ENCODE measurements around the gene KIAA0319L. TPM values are rescaled to one million over a fixed set of nuclear protein-coding genes. Genes with fewer than 3 reads are reported as not detected.

Gene KIAA0319L
- total RNA-seq, 2 donors from 2014 or later: 109 to 124 TPM

- no peaks in the 10 kb centered on the region for H3K4me1 ChIP-seq (replicated peaks)
- intact Hi-C loops (cut with DNase I): no loop called here
- no peaks in the 10 kb centered on the region for H3K36me3 ChIP-seq
- DNase-seq (ENCODE audit: low spot score): no peak
- no peaks in the 10 kb centered on the region for H3K9me3 ChIP-seq
- TF ChIP-seq, protein P1, sequence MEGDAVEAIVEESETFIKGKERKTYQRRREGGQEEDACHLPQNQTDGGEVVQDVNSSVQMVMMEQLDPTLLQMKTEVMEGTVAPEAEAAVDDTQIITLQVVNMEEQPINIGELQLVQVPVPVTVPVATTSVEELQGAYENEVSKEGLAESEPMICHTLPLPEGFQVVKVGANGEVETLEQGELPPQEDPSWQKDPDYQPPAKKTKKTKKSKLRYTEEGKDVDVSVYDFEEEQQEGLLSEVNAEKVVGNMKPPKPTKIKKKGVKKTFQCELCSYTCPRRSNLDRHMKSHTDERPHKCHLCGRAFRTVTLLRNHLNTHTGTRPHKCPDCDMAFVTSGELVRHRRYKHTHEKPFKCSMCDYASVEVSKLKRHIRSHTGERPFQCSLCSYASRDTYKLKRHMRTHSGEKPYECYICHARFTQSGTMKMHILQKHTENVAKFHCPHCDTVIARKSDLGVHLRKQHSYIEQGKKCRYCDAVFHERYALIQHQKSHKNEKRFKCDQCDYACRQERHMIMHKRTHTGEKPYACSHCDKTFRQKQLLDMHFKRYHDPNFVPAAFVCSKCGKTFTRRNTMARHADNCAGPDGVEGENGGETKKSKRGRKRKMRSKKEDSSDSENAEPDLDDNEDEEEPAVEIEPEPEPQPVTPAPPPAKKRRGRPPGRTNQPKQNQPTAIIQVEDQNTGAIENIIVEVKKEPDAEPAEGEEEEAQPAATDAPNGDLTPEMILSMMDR (IDR thresholded peaks at IDR 0.05): no peak
- TF ChIP-seq POLR2AphosphoS5 (IDR thresholded peaks at IDR 0.05) (no peak), POLR2A (IDR thresholded peaks at IDR 0.05) (no peak)
- no peak overlapping the region for H3K27ac ChIP-seq
- no peak overlapping the region for H3K4me3 ChIP-seq
- 94% methylated on average over 3 of the region's 3 CpGs for WGBS
- H3K27me3 ChIP-seq (replicated peaks; ENCODE audit: insufficient read depth): no peaks in the 10 kb centered on the region
These were observed 158.5 kb downstream of the KIAA0319L start for GRCh38 chr1:35398739-35399138.

- TF ChIP-seq POLR2AphosphoS5 (IDR thresholded peaks at IDR 0.05) (no peak), POLR2A (IDR thresholded peaks at IDR 0.05) (no peak)
- TF ChIP-seq, protein P1 (IDR thresholded peaks at IDR 0.05): no peak
- no peak for DNase-seq (ENCODE audit: low spot score)
- Histone ChIP-seq H3K4me1 (replicated peaks) (no peaks in the 10 kb centered on the region), H3K4me3 (no peak overlapping the region), H3K36me3 (no peaks in the 10 kb centered on the region), H3K27me3 (replicated peaks; ENCODE audit: insufficient read depth) (no peaks in the 10 kb centered on the region), H3K27ac (no peak overlapping the region), H3K9me3 (no peaks in the 10 kb centered on the region)
- 94% methylated on average over 2 of the region's 2 CpGs for WGBS
- intact Hi-C loops (cut with DNase I): no loop called here
These were observed 162.8 kb downstream of the KIAA0319L start for GRCh38 chr1:35394386-35394785.

- Histone ChIP-seq H3K9me3 (no peaks in the 10 kb centered on the region), H3K4me1 (replicated peaks) (no peaks in the 10 kb centered on the region), H3K27me3 (replicated peaks; ENCODE audit: insufficient read depth) (no peaks in the 10 kb centered on the region), H3K36me3 (no peaks in the 10 kb centered on the region), H3K27ac (no peak overlapping the region), H3K4me3 (no peak overlapping the region)
- 83% methylated on average over 10 of the region's 10 CpGs for WGBS
- intact Hi-C loops (cut with DNase I): no loop called here
- DNase-seq (ENCODE audit: low spot score): no peak
- TF ChIP-seq POLR2A (IDR thresholded peaks at IDR 0.05) (no peak), POLR2AphosphoS5 (IDR thresholded peaks at IDR 0.05) (no peak)
- TF ChIP-seq, protein P1 (IDR thresholded peaks at IDR 0.05): no peak
These were observed 166.4 kb downstream of the KIAA0319L start for GRCh38 chr1:35390600-35391494.

DNA sequence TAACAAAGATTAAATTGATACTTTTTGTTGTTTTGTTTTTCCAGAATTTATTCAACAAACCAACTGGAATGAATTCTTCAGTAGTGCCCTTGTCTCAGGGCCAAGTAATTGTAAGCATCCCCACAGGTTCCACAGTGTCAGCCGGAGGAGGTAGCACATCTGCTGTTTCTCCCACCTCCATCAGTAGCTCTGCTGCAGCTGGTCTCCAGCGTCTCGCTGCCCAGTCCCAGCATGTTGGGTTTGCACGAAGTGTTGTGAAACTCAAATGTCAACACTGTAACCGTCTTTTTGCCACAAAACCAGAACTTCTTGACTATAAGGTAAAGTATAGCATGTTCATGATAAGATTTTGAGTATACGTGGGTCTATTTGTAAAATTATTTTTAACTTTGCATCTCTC is 170.2 kb downstream of the KIAA0319L start:
- Histone ChIP-seq H3K9me3 (no peaks in the 10 kb centered on the region), H3K4me1 (replicated peaks) (no peaks in the 10 kb centered on the region), H3K4me3 (no peak overlapping the region), H3K36me3 (no peaks in the 10 kb centered on the region), H3K27me3 (replicated peaks; ENCODE audit: insufficient read depth) (no peaks in the 10 kb centered on the region), H3K27ac (no peak overlapping the region)
- TF ChIP-seq, protein P1 (IDR thresholded peaks at IDR 0.05): no peak
- TF ChIP-seq POLR2AphosphoS5 (IDR thresholded peaks at IDR 0.05): no peak
- TF ChIP-seq POLR2A (IDR thresholded peaks at IDR 0.05): no peak
- 56% methylated on average over 6 of the region's 6 CpGs for WGBS
- no peak for DNase-seq (ENCODE audit: low spot score)
- intact Hi-C loops (cut with DNase I): no loop called here

DNA sequence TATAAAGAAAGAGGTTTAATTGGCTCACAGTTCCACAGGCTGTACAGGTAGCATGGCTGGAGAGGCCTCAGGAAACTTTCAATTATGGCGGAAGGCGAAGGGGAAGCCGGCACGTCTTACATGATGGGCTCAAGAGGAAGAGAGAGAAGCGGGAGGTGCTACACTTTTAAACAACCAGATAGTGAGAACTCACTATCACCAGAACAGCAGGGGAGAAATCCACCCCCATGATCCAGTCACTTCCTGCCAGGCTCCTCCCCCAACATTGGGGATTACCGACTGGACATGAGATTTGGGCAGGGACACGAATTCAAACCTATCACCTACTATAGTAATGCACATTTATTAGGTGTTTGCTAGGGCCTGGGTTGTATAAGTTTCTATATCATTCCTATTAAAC is 170.9 kb downstream of the KIAA0319L start:
- 94% methylated on average over 7 of the region's 7 CpGs for WGBS
- intact Hi-C loops (cut with DNase I): no loop called here
- Histone ChIP-seq H3K27ac (no peak overlapping the region), H3K36me3 (no peaks in the 10 kb centered on the region), H3K4me3 (no peak overlapping the region), H3K4me1 (replicated peaks) (no peaks in the 10 kb centered on the region), H3K27me3 (replicated peaks; ENCODE audit: insufficient read depth) (no peaks in the 10 kb centered on the region), H3K9me3 (no peaks in the 10 kb centered on the region)
- TF ChIP-seq POLR2A (IDR thresholded peaks at IDR 0.05) (no peak), POLR2AphosphoS5 (IDR thresholded peaks at IDR 0.05) (no peak)
- TF ChIP-seq, protein P1 (IDR thresholded peaks at IDR 0.05): no peak
- no peak for DNase-seq (ENCODE audit: low spot score)

All from prostate gland (tissue), 2 donors.